K562 (cell line): Measurements from ENCODE around the gene DAGLA. TPM values are rescaled to one million over a fixed set of nuclear protein-coding genes. Genes with fewer than 3 reads are reported as not detected.

Experiments
- BRD4 ChIP-seq: fragments of 200-600 bp; sonication (generic); IDR thresholded peaks from 2 replicates; pipeline ENCODE4 v1.6.1; 2017; ENCODE audit warnings: inconsistent platforms
- CREB3 ChIP-seq: fragments of 450-650 bp; conservative IDR thresholded peaks from 2 replicates; pipeline ENCODE4 v1.6.1; 2016; ENCODE audit warnings: missing genetic modification characterization, low read depth, mild to moderate bottlenecking, missing compliant biosample characterization, moderate library complexity
- CXXC5 ChIP-seq: fragments of 250-450 bp; sonication (Bioruptor Pico); IDR thresholded peaks from 2 replicates; pipeline ENCODE4 v1.8.0; 2022; ENCODE audit warnings: inconsistent platforms, mild to moderate bottlenecking, moderate library complexity
- DACH1 ChIP-seq: fragments of 450-650 bp; IDR thresholded peaks from 2 replicates; pipeline ENCODE4 v1.6.1; 2018; ENCODE audit not compliant: partially characterized antibody
- KLF16 ChIP-seq: IDR thresholded peaks from 2 replicates; pipeline ENCODE4 v1.6.1; 2016; ENCODE audit warnings: antibody characterized with exemption
- MNT ChIP-seq, 2 experiments: fragments of 450-650 bp; conservative IDR thresholded peaks; 2 replicates each; pipeline ENCODE4 v1.6.1; 2017; ENCODE audit warnings: mild to moderate bottlenecking in 2 of 2, moderate library complexity in 2 of 2
- PHB2 ChIP-seq: fragments of 450-650 bp; IDR thresholded peaks from 2 replicates; pipeline ENCODE4 v1.6.1; 2017; ENCODE audit warnings: low read depth
- PHF8 ChIP-seq: fragments of 200-600 bp; sonication (generic); IDR thresholded peaks from 2 replicates; pipeline ENCODE4 v1.6.1; 2012; ENCODE audit warnings: mixed run types, mild to moderate bottlenecking, inconsistent platforms, low read length, moderate library complexity, borderline replicate concordance
- RREB1 ChIP-seq: fragments of 250-450 bp; sonication (Bioruptor Pico); IDR thresholded peaks from 2 replicates; pipeline ENCODE4 v1.4.0; 2020
- UBTF ChIP-seq, 2 experiments: IDR thresholded peaks; 2 replicates each; pipeline ENCODE4 v1.6.1; 2012; ENCODE audit warnings: improper control_type of control experiment in 2 of 2, low read depth in 2 of 2, low read length in 2 of 2, borderline replicate concordance in 1 of 2
- ZC3H8 ChIP-seq: fragments of 450-650 bp; IDR thresholded peaks from 2 replicates; pipeline ENCODE4 v1.6.1; 2017
- ZNF384 ChIP-seq: IDR thresholded peaks from 2 replicates; pipeline ENCODE4 v1.6.1; 2012; ENCODE audit warnings: low read depth, low read length, improper control_type of control experiment
- polyA plus RNA-seq, 8 experiments: library from polyadenylated mRNA; depleted of rRNA in 4 of 8; stranded (reverse) in 5 of 8; unstranded in 3 of 8; fragments of >200 nt; fragmentation: Nextera tagmentation in 2 of 8; fragmentation: Illumina TruSeq in 1 of 8; extraction: Ambion mirVana in 2 of 8; extraction: Trizol in 1 of 8; gene quantifications; 2 replicates each; pipeline versions ENCODE4 v1.2.1 to v1.2.3, GENCODE V29; 2011 to 2014; ENCODE audit warnings: inconsistent platforms in 1 of 8, missing spikeins in 1 of 8
- total RNA-seq, 7 experiments: library from RNA; depleted of rRNA in 6 of 7; stranded (reverse); fragments of >200 nt in 6 of 7; fragmentation: Illumina TruSeq in 2 of 7; extraction: Trizol in 2 of 7; gene quantifications; 2 replicates each; pipeline versions ENCODE4 v1.2.1 to v1.2.3, GENCODE V29; 2011 to 2021; ENCODE audit warnings: low replicate concordance in 1 of 7
- TF ChIP-seq, protein P1 (sequence below): fragments of 450-650 bp; formaldehyde crosslinking; IDR thresholded peaks from 2 replicates; pipeline ENCODE4 v1.4.0; 2020; ENCODE audit warnings: mild to moderate bottlenecking, moderate library complexity

Gene DAGLA
- total and polyA plus RNA-seq, 9 of the 15 experiments (the other 6 are each of a cell fraction or from before 2014, with no cell fraction given): 0.03 to 0.16 (median 0.04) TPM; not detected in 4

DNA sequence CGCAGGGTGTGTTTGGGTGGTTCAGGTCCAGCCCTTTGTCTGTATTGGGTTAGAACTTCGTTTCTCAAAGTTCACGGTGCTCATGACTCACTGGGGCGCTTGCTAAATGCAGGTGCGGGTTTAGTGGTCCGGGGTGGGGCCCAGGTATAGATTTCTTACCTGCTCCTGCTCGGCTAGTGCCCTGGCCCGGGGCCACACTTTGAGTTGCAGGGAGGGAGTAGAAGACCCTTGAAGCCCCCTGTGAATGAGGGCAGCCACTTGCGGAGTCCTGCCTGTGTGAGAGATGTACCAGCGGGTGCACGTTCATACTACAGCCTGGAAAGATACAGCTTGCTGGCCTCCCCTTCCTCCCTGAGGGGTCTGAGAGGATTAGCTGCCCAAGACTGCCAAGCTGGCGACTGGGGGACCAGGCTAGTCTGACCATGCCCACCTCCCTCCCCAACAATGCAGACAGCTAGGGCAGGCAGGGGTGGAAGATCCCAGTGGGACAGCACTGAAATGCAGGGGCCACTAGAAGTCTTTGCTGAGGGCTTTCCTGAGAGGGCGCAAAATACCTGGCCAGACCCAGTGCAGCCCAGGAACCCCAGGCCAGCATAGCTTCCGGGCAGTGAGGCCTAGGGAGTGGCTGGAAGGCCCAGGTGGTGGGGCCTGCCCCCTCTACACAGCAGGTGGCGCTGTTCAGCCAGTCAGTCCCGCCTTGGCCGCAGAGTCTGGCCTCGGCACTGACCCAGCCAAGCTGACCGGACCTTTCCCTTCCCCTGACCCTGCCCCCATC is 67.2 kb downstream of the DAGLA start (continued):
- TF ChIP-seq UBTF (IDR thresholded peaks at IDR 0.05; ENCODE audit: borderline replicate concordance in 1 of 2, low read depth in 2 of 2, low read length in 2 of 2) (no peak), ZC3H8 (no peak), ZNF384 (no peak), CREB3 (no peak), RREB1 (CRISPR knock-in tag) (no peak), DACH1 (peak; percentile 37), KLF16 (peak; percentile 27; the same call in 1 of the 2 replicates), CXXC5 (CRISPR knock-in tag) (0 out of 2 replicates have a peak, but pooled peaks have one; percentile 27), MNT (conservative IDR thresholded peaks at IDR 0.05) (no peak), PHB2 (no peak), BRD4 (no peak), PHF8 (peak; percentile 15; the same call in 1 of the 2 replicates)
- TF ChIP-seq, protein P1, sequence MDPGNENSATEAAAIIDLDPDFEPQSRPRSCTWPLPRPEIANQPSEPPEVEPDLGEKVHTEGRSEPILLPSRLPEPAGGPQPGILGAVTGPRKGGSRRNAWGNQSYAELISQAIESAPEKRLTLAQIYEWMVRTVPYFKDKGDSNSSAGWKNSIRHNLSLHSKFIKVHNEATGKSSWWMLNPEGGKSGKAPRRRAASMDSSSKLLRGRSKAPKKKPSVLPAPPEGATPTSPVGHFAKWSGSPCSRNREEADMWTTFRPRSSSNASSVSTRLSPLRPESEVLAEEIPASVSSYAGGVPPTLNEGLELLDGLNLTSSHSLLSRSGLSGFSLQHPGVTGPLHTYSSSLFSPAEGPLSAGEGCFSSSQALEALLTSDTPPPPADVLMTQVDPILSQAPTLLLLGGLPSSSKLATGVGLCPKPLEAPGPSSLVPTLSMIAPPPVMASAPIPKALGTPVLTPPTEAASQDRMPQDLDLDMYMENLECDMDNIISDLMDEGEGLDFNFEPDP: no peak
